ENCODE measurements around the gene FASN. TPM values are rescaled to one million over a fixed set of nuclear protein-coding genes. Genes with fewer than 3 reads are reported as not detected.

FASN gene
- total RNA-seq, 6 experiments from 2014 or later, result 108 to 138 (median 112) TPM

- TF ChIP-seq, protein P1, sequence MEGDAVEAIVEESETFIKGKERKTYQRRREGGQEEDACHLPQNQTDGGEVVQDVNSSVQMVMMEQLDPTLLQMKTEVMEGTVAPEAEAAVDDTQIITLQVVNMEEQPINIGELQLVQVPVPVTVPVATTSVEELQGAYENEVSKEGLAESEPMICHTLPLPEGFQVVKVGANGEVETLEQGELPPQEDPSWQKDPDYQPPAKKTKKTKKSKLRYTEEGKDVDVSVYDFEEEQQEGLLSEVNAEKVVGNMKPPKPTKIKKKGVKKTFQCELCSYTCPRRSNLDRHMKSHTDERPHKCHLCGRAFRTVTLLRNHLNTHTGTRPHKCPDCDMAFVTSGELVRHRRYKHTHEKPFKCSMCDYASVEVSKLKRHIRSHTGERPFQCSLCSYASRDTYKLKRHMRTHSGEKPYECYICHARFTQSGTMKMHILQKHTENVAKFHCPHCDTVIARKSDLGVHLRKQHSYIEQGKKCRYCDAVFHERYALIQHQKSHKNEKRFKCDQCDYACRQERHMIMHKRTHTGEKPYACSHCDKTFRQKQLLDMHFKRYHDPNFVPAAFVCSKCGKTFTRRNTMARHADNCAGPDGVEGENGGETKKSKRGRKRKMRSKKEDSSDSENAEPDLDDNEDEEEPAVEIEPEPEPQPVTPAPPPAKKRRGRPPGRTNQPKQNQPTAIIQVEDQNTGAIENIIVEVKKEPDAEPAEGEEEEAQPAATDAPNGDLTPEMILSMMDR (IDR thresholded peaks at IDR 0.05), result no peak
- Mint-ChIP-seq H3K27ac (no peak overlapping the region), H3K4me1 (ENCODE audit: low read depth) (no peaks in the 10 kb centered on the region), H3K4me3 (no peak overlapping the region), H3K36me3 (ENCODE audit: low read depth) (peaks cover 5% of the 10 kb centered on the region; the same call in 1 of the 2 replicates), H3K9me3 (no peaks in the 10 kb centered on the region), H3K27me3 (ENCODE audit: insufficient read depth) (no peaks in the 10 kb centered on the region)
- DNase-seq, result no peak
Observed at GRCh38 chr17:82046903-82047302, 51.1 kb downstream of the FASN start.

DNA sequence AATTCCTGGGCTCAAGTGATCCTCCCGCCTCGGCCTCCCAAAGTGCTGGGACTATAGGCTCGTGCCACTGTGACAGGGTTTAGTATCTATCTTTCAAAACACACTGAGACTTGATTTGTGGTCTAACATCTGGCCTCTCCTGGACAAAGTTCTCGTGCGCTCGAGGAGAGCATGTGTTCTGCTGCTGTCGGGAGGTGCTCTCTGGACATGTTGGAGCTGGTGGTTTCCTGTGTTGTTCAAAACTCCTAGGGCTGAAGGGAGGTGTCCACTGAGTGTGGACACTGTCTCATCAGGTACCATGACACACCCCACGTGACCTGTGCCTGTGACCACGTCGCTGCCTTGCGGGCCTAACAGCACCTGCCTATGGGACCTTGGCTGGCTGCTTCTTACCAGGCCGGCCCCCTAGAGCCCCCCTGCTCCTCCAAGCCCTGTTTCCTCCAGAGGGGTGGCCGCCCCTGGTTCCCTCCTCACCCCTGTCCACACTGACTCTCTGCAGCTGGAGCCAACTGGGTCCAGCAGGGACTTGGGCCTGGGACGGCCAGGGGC, 52.0 kb downstream of the FASN start:
- peaks cover 5% of the 10 kb centered on the region; the same call in 1 of the 2 replicates for H3K36me3 Mint-ChIP-seq (ENCODE audit: low read depth)

DNA sequence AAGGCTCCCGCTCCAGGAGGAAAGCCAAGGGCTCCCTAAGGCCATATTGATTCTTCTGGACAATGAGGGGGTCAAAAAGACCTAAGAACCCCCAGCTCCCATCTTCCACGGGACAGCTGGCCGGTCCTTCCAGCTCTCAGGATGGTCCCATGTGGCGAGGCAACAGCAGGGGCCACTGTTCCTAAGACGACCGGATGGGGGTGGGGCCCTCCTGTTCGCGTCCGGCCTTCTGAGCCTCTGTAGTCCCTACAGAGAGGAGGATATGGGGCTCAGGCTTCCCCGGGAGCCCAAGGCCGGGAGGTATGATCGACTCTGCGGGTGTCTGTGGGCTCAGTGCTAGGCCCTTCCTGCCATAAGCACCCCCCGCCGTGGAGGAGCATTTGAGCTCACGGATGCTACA, 54.5 kb downstream of the FASN start:
- DNase-seq, result no peak
- H3K27me3 Mint-ChIP-seq (ENCODE audit: insufficient read depth), result no peaks in the 10 kb centered on the region; the same call in 1 of the 2 replicates
- H3K9me3 Mint-ChIP-seq, result no peaks in the 10 kb centered on the region
- TF ChIP-seq, protein P1 (IDR thresholded peaks at IDR 0.05), result no peak
- peaks cover 5% of the 10 kb centered on the region; the same call in 1 of the 2 replicates for H3K36me3 Mint-ChIP-seq (ENCODE audit: low read depth)
- no peak overlapping the region for H3K27ac Mint-ChIP-seq
- peaks cover 10% of the 10 kb centered on the region for H3K4me1 Mint-ChIP-seq (ENCODE audit: low read depth)
- no peak overlapping the region for H3K4me3 Mint-ChIP-seq

More for the DNA sequence above, 52.0 kb downstream of the FASN start:
- no peak overlapping the region for H3K4me3 Mint-ChIP-seq
- no peaks in the 10 kb centered on the region; the same call in 1 of the 2 replicates for H3K27me3 Mint-ChIP-seq (ENCODE audit: insufficient read depth)
- H3K4me1 Mint-ChIP-seq (ENCODE audit: low read depth), result peaks cover 7% of the 10 kb centered on the region
- TF ChIP-seq, protein P1 (IDR thresholded peaks at IDR 0.05), result no peak
- DNase-seq, result no peak
- no peaks in the 10 kb centered on the region for H3K9me3 Mint-ChIP-seq
- H3K27ac Mint-ChIP-seq, result no peak overlapping the region

DNA sequence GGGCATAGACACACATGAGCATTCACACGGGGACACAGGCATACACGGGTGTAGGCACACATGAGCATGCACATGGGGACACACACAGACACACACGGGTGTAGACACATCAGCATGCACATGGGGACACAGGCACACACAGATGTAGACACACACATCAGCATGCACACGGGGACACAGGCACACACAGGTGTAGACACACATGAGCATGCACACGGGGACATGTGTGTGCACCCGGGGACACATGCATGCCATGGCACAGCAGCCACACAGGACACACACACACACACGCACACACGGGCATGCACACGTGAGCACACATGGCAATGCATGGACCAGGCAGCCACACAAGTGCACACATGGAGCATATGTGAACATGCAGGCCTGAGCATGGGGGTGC, 55.4 kb downstream of the FASN start:
- Mint-ChIP-seq H3K36me3 (ENCODE audit: low read depth) (peaks cover 3% of the 10 kb centered on the region; the same call in 1 of the 2 replicates), H3K4me1 (ENCODE audit: low read depth) (peaks cover 15% of the 10 kb centered on the region), H3K27me3 (ENCODE audit: insufficient read depth) (no peaks in the 10 kb centered on the region; the same call in 1 of the 2 replicates), H3K4me3 (no peak overlapping the region), H3K27ac (no peak overlapping the region), H3K9me3 (no peaks in the 10 kb centered on the region)
- TF ChIP-seq, protein P1 (IDR thresholded peaks at IDR 0.05), result no peak
- DNase-seq, result no peak

- Mint-ChIP-seq H3K9me3 (no peaks in the 10 kb centered on the region), H3K27me3 (ENCODE audit: insufficient read depth) (no peaks in the 10 kb centered on the region; the same call in 1 of the 2 replicates), H3K36me3 (ENCODE audit: low read depth) (no peaks in the 10 kb centered on the region), H3K4me1 (ENCODE audit: low read depth) (peaks cover 17% of the 10 kb centered on the region), H3K27ac (no peak overlapping the region; the same call in 1 of the 2 replicates), H3K4me3 (peak overlapping the region; percentile 20; the same call in 1 of the 2 replicates)
- TF ChIP-seq, protein P1 (IDR thresholded peaks at IDR 0.05), result no peak
- DNase-seq, result no peak
Observed at GRCh38 chr17:82041144-82041814, 56.8 kb downstream of the FASN start.

Data from HFFc6 (cell line).